ENCODE data around the gene USP34.

USP34 gene

DNA sequence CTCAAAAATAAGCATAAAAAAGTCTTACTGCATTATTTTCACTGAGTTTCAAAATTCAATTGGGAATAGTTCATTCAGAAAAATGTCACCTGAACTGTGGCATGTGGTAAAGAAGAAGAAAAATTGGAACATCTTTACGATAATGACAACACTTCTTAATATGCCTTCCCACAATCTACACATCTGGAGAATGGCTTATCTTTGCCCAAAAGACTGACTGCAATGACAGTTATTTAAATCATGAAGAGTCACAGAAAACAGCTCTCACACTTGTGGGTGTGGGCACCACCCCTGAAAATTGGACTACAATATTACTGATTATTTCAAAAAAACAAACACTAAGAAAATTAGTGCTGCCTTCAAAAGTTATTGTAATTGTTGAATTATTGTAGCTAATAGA is 152.3 kb downstream of the USP34 start:
- no peak for DNase-seq (ENCODE audit: low spot score)

DNA sequence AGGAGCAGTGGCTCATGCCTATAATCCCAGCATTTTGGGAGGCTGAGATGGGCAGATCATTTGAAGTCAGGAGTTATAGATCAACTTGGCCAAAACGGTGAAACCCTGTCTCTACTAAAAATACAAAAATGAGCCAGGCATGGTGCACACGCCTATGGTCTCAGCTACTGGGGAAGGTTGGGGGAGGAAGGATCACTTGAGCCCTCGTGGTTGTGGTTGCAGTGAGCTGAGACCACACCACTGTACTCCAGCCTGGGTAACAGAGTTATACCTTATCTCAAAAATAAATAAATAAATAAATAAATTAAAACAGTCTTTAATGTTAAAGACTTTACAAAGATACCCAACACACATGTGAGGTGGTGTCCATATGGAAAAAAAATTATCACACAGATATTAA is 174.9 kb downstream of the USP34 start:
- no peak for DNase-seq (ENCODE audit: low spot score)

DNA sequence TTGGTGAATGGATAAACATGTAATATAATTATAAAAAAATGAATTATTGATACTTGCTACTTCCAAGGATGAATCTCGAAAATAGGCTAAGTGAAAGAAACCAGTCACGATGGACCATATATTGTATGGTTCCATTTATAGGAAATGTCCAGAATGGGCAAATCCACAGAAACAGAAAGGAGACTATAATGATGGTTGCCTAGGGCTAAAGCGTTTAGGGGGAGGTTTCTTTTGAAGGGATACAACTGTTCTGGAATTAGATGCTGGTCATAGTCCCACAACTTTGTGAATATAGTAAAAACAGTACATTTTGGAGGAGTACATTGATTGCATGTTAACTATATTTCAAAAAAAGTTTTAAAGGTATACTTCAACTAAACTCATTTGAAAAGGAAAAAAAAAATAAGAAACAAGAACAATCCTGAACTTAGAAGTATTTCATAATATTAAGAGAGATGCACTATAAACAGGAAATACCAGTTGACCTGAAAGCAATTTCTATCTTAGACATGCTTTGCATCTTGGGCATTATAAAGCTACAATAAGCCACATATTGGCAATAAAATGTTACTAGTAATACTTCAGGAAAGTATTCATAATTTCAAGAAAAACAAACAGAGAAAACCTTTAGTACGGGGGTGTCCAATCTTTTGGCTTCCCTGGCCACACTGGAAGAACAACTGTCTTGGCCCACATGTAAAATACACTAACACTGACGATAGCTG is 178.9 kb downstream of the USP34 start:
- no peak for DNase-seq (ENCODE audit: low spot score)

DNA sequence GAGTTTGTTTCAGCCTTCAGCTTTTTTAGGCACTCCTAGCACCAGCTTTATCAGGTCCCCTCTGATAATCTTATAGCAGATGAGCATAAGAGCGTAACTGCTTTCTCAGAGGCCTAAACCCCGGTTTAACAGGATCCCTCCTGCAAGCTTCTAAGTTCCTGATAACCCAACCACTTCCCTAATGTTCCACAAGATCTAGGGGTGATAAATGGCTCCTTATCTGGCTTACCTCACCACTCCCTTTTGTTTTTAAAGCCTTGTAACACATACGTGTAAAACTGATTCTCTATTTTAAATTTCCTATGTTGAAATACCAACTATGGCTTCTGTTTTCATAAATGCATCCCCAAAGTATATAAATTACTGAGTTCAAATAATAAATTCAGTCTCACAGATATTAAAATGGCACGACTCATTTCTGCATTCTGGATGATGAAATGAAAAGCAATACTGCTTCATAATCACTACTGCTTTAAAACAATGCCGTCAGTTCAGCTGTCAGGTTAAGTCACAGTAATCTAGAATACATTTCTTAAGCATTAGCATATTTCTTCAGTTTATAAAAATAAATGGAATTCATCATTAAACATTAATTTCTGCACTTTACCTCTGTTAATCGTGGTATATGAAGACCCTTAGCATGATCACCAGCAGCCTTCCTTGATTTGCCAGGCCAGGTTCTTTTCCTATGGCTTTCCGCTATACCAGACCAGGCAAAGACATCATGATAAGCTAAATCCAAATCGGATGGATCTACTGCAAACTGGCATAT is 182.6 kb downstream of the USP34 start:
- no peak for DNase-seq (ENCODE audit: low spot score)

- no peak for DNase-seq (ENCODE audit: low spot score)
Observed at GRCh38 chr2:61287254-61287653, 183.6 kb downstream of the USP34 start.

DNA sequence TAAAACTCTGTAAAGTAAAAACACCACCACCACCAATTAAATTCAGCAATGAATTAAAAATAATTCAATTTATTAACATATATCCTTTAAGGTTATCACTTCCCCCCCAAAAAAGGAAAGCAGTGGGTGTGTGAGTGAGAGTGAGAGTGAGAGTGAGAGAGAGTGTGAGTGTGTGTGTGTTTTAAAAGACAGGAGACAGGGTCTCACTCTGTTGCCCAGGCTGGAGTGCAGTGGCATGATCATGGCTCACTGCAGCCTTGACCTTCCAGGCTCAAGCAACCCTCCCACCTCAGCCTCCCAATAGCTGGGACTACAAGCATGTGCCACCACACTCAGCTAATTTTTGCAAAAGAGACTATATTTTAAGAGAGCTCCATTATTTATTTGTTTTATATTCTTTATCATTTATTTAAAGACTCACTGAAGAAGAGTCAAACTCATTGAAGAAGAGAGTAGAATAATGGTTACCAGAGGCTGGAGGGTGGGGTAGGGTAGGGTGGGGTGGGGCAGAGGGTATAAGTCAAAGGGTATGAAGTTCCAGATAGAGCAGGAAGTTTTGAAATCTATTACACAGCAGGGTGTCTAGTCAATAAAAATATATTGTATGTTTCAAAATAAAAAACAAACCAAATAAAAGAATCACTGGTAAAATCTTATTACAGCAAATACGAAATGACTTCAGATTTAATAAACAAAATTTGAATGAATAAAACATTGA is 187.3 kb downstream of the USP34 start:
- no peak for DNase-seq (ENCODE audit: low spot score)

DNA sequence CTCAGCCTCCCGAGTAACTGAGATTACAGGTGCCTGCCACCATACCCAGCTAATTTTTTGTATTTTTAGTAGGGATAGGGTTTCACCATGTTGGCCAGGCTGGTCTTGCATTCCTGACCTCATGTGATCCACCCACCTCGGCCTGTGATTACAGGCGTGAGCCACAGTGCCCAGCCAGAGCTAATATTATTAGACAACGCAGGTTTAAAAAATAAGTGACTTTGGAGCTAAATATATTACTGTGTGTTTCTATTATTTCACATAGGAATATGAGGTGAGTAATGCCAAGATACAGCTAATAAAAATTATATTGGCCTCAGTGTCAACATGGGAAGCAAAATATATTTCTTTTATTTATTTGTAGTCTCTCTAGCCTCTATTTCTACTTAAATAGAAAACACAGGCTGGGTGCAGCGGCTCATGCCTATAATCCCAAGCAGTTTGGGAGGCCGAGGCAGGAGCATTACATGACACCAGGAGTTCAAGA is 188.7 kb downstream of the USP34 start:
- DNase-seq (ENCODE audit: low spot score): no peak

DNA sequence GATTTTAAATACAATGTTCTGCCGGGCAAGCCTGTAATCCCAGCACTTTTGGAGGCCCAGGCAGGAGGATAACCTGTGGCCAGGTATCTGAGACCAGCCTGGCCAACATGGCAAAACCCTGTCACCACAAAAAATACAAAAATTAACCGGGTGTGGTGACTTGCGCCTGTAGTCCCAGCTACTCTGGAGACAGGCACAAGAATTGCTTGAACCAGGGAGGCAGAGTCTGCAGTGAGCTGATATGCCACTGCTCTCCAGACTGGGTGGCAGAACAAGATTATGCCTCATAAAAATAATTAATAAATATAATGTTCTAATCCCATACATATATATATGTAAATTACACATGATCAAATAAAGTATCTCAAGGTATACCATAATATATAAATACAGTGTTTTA is 189.6 kb downstream of the USP34 start:
- no peak for DNase-seq (ENCODE audit: low spot score)

GRCh38 chr2:61277756-61278155 is 193.1 kb downstream of the USP34 start:
- DNase-seq (ENCODE audit: low spot score): no peak

GRCh38 chr2:61275575-61276184 is 195.2 kb downstream of the USP34 start:
- DNase-seq (ENCODE audit: low spot score): no peak

DNA sequence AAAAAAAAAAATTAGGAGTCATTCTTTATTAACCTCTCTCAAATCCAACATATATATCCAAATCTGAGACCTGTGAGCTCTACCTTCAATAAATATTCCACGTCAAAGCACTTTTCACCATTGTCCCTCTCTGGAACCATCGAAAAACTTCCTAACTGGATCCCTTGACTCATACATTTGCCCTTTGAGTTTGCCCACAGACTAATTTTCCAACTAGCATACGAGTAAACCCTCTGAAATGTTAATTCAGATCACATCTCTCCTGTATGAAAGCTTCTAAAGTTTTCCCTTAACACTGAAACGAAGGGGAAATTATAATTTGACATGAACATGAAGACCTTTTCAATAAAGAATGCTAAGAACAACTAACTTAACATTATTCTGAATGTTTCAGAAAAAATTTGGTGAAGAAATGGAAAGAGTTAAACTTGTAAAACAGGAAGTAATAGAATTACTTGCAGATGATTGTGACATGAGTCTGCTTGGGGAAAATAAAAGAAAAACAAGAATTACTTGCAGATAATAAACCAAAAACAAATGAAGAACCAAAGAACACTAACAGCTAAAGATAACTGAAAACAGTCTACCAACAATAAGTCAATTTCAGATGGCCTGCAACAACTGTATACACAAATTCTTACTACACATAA is 198.3 kb downstream of the USP34 start:
- DNase-seq (ENCODE audit: low spot score): no peak

DNA sequence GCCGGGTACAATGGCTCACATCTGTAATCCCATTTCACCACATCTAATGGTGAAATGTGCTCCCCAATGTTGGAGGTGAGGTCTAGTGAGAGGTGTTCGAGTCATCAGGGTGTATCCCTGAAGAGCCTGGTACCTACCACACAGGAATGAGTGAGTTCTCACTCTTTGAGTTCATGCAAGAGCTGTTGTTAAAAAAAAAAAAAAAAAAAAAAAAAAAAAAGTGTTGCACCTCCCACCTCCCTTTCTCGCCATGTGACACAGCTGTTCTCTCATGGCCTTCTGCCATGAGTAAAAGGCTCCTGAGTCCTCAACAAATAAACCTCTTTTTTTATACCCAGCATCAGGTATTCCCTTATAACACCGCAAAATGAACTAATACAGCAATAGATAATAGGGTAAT is 202.6 kb downstream of the USP34 start:
- DNase-seq (ENCODE audit: low spot score): no peak

GRCh38 chr2:61266632-61267505 is 204.0 kb downstream of the USP34 start:
- DNase-seq (ENCODE audit: low spot score): no peak

DNA sequence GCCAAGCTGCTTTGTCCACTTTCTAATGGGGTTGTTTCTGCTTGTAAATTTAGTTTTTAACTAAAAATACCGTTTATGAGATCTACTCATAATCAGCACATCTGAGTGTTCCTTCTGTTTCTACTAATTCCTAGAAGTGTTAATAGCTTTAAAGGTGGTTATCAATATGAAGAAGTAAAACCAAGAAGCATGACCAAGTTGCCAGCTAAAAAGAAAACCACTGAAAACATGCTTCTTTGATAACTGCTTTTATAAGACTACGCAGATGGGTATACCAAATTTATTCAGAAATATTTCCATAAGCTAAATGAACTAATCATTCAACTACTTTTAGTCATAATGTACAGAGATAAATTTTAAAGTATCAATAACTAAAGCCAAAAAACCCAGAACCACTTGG is 207.1 kb downstream of the USP34 start:
- DNase-seq (ENCODE audit: low spot score): no peak

DNA sequence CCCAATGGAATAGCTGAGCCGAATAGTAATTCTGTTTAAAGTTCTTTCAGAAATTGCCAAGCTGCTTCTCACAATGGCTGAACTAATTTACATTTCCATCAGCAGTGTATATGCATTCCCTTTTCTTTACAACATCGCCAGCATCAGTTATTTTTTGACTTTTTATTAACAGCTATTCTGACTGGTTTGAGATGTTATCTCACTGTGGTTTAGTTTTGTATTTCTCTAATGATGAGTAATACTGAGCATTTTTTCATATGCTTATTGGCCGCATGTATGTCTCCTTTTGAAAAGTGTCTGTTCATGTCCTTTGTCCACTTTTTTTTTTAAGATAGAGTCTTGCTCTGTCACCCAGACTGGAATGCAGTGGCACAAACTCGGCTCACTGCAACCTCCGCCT is 208.2 kb downstream of the USP34 start:
- DNase-seq (ENCODE audit: low spot score): no peak

GRCh38 chr2:61257446-61257845 is 213.4 kb downstream of the USP34 start:
- no peak for DNase-seq (ENCODE audit: low spot score)

GRCh38 chr2:61255580-61256437 is 215.1 kb downstream of the USP34 start:
- peak; percentile 16 for DNase-seq (ENCODE audit: low spot score)

DNA sequence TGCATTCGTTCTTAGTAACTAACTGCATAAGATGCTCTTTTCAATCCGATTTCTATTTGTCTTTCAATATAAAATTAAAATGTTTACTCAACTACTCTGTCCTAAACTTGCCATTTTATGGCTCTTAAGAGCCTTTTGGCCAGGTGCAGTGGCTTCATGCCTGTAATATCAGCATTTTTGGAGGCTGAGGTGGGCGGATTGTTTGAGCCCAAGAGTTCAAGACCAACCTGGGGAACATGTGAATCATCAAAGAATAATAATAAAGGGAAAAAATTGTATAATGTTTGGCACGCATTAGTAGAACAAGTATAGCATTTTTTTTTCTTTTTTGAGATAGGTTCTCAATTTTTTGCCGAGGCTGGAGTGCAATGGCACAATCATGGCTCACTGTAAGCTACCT is 216.4 kb downstream of the USP34 start:
- DNase-seq (ENCODE audit: low spot score): no peak

DNA sequence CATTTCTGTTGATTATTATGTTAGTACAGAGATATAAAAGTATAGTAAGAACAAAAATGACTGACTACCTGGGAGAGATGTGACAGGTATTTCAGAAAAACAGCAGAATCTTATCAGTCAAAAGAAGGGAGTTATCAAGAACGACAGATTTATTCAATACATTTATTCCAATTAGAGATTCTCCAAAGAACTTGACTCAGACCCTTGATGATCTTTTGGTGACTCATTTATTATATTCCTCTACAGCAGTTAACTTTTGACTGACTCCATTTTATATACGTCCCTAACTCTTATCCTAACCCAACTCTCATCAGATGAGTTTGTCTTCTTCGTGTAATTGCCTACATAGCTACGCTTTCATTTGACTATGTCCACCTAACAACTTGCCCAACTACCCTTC is 217.8 kb downstream of the USP34 start:
- no peak for DNase-seq (ENCODE audit: low spot score)

GRCh38 chr2:61252031-61252430 is 218.9 kb downstream of the USP34 start:
- no peak for DNase-seq (ENCODE audit: low spot score)

Data from AG08396 (cell line).